ENCODE results near the gene CD79A.
"Not testable (repeated sequence)": the region's sequence is repeated elsewhere in the genome, so short reads cannot be mapped to it uniquely, and the experiment has no call there.

CD79A gene

DNA sequence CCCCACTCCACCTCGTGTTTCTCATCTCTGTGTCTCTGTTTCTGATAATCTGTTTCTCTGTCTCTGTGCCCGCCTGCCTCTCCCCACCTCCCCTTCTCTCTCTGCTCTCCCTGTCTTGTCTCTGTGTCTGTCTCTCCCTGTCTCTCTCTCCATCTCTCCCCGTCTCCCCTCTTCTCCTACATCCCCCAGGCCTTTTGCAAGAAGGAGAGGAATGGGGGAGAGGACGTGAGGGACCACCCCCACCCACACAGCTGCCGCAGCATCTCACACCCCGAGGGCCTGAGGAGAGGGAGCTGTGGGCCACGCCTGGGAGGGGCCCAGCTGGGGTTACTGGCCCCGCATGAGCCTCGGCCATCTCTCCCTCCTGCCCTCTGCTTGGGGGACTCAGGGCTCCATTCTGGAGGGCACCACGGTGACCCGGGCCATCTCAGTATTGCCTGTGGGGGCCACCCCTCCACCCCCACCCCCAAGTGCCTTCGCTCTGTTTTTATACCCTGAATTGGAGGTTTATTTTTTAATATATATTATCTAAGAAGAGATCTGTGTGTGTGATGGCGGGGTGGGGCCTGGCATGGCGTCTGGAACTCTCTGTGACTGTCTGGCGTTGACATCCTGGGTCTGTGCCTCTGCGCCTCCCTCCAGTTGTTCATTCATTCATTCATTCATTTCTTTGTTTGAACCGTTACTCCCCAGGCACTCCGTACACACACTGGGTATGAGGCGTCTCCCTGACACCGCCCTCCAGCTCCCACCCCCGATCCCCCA, 30.0 kb downstream of the CD79A start:
- DNase-seq, result no peak

DNA sequence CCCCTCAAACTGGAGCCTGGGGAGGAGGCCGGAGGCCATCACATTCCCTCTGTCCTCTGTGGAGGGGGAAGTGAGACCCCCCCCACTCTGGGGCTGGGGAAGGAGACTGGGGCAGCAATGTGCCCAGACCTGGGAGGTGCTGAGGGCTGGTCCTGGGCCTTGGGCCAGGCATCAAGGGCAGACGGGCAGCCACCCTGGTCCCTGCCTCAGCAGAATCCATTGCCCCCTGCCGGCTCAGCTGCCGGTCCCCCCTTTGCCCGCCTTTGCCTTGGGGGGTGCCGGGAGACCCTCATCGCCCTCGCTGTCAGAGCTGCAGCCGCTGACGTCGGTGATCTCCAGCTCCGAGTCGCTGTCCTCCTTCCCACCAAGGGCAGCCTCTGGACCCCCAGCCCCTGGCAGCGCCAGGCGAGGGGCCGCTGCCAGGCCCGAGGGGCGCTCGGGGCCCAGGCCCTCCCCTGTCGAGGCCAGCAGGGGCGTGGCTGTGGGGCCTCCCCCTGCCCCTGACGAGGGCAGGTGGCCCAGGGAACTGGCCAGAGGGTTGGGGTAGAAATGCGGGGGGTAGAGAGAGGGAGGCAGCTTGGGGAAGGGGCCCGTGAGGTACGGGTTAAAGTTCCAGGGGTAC, 31.0 kb downstream of the CD79A start:
- DNase-seq, result no peak

DNA sequence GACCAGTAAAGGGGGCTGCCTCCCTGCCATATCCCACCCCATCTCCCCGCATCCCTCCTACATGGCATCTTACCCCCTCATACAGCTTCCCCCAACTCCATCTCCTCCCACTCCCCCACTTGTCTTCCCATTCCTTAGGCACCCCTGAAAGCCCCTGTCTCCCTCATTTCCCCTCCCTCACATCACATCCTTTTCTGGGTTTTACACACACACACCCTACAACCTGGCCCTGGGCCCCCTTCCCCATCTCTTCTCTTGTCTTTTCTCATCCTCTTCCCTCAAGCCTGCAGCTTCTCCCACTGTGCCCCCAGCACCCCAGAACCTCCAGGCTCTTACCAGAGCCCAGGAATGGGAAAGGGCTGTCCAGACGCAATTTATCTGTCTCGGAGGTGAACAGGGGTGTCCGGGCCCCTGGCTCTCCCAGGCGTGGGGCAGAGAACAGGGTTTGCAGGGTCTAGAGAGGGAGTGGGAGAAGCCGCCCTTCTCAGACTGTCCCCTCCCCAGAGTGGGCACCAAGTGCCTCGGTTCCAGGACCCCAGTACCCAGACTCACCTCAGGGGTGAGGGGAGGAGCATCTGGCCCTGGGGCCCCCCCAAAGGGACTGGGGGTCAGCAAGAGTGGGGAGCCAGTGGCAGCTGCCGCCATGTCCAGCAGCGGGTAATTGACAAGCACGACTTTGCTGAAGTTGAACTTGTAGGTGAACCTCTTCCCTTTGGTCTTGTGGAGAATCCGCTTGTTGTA, 31.8 kb downstream of the CD79A start:
- DNase-seq, result no peak

DNA sequence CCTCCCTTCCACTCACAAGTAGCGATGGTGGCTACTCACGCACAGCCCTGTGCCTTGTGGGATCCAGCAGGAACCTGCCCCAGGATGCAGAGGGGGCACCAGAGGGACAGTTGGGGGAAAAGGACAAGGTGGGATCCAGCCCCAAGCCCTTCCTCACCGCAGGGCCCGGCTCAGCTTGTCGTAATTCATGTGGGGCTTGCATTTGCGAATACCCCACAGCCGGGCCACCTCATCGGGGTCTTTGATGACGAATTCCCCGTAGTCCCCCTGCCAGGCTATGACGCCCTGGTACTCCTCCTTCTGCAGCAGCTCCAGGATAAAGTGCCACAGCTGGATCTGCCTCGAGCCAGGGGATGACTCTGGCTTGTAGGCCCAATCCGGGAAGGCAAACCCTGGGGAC, 32.6 kb downstream of the CD79A start:
- no peak for DNase-seq

DNA sequence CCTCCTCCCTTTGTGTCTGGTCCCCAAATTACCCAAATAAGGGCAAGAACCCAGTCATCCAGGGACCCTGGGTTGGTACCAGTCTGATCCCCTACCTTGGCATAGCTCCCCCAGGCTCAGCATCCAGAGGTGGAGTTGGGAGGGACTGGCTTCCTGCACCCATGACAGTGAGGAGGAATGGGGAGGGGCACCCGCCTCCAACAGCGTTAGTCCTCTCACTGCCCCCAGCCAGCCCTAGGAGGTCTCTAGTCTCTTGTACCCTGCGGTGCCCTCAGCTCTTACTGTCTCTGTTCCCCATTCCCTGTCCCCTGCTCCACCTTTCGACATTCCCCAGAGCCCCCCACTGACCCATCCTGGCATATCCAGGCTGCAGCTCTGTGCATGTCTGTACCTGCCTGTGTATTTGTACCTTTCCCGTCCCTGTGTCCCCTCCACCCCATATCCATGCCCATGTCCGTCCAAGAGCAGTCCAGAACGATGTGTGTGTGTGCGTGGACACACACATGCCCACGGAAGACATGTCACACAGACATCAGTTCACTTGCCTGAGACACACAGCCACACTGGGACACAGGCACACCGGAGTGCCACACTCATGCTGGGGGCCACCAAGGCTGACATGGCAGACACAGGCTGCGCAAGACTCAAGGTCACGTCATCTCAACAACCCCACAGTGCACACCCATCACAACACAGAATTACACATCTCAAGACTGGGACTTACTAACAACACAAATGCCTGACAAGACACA, 33.3 kb downstream of the CD79A start:
- DNase-seq, result no peak

DNA sequence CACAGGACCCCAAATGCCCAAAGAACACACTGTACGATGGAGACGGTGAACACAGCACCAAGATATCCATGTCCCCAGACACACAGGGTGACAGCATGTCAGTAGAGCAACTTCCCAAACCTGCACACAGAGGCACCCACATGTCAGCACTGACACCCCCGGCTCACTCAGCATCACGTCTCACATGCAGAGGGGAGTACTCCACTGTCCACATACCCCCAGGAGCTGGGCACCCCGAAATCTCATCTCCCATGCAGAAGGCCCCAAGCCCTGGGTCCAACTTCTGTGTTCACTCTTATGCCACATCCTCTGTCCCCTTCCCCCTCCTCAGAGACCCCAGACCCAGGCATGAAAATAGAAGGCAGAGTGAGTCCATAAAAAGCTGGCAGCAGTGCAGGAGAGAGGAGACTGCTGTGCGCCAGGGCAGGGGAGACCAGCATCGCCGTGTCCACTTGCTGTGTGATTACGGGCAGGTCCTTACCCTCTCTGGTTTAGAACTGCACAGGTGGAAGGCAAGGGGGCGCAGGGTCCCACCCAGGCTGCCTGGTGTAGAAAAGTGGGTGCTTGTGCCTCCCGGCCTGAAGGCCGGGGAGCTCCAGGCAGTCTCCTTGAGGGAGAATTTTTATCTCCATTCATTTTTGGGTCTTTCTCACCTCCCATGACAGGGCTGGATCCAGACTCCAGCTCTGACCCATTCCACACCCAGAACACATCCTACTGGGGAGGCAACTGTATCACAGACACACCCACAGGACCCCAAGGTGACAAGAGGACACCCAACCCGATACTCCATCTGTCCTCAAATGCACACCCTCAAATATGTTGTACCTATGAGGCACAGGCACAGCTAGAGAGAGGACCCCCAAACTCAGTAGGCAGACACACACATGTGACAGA, 34.2 kb downstream of the CD79A start:
- DNase-seq, result no peak

DNA sequence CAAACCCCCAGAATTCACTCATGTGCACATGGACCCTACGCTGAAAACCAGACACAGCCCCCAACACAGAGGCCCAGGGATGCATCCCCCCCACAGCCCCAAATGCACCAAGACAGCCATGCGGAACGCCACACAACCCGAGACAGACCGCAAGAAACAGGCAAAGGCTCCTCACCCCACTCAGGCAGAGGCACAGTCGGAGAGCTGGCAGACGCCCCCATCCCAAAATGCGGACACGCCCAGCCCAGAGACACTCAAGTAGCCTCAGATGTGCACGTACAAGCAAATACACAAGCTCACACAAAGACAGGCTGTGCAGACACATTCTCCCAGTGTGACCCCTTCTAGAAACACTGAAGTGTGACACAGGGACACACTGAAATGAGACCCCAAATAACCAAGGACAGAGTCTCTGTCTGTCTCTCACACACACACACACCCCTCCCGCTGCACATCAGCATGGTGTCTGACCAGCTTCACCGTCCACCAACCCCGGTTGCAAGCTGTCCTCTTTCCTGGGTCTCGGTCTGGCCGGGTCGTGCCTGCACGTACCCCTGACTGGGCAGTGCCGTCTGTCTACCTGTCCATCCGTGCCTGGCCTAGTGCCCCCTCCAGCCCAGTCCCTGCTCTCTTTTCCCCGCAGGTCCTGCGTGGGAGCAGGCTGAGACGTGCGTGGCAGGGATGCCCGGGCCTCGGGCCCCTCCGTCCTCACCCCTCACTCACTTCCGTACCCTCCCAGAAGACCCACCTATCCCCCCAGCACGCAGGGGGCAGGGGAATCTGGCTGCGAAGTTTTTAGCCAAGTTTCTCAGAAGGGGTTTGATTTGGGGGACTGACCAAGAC, 35.0 kb downstream of the CD79A start:
- no peak for DNase-seq

DNA sequence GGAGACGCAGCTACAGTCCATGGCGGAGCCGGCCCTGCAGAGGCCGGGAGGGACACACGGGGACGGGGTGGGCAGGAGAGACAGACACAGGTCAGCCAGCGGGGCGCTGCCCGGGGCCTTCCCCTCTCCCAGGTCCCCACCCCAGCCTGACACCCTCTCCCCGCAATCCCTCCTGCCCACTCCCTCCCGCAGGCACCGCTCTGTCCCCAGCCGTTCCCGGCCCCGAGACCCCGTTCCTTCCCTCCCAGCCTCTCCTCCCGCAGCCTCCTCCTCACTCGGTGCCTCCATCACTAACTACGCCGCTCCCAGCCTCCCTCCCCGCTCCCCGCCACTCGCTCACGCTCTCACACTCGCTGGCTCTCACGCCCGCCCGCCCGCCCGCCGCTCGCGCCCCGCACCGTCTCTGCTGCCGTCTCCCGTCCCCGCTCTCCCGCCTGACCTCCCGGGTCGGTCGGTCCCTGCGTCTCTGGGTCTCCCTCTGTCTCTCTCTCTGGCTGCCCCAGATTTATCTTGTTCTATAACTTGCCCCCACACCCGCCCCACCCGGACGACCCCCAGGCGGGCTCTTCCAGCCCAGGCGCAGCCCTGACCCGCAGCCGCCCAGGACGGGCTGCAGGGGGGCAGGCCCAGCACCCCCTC, 35.9 kb downstream of the CD79A start:
- no peak for DNase-seq

DNA sequence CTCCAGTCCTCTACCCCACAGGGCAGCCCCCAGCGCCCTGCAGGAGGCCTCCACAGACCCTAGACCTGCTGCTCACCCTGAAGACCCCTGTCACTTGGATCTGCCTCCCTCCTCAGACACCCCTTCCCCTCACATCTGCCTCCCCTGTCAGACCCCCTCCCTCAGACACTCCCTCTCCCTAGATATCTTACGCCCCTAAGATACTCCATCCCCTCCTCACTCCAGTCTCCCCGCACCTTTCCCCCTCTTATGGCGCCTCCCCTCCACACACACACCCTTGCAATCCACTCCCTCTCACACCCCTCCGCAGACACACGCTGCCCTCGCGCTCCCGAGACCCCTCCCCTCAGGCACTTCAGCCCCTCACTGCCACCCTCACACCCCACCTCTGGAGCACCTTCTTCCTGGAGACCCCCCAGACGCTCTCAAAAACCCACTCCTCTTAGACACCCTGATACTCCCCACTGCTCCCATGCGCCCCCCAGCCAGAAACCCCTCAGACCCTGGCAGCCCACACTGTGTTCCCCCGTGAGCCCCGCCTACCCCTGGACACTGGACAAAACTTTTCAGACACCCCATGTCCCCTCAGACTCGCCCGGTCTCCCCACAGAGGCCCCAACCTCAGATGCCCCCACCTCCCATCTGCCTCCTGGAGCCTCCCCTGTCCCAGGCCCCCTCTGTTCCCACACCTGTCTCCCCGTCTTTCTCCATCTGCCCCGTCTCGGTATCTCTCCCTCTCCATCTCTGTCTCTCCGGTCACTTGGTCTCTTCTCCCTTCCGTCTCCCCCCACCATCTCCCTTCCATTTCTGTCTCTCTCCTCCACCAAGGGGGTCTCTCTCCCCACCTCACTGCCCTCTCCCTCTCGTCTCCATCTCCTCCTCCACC, 36.7 kb downstream of the CD79A start:
- DNase-seq, result no peak

DNA sequence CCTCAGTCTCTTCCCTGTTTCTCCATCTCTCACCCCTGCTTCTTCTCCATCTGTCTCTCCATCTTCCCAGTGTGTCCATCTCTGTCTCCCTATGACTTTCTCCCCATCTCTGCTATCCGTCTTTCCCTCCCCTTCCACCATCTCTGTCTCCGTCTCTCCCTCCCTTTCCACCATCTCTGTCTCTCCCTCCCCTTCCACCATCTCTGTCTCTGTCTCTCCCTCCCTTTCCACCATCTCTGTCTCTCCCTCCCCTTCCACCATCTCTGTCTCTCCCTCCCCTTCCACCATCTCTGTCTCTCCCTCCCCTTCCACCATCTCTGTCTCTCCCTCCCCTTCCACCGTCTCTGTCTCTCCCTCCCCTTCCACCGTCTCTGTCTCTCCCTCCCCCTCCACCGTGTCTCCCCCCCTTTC, 37.4 kb downstream of the CD79A start:
- DNase-seq, result not testable (repeated sequence)

DNA sequence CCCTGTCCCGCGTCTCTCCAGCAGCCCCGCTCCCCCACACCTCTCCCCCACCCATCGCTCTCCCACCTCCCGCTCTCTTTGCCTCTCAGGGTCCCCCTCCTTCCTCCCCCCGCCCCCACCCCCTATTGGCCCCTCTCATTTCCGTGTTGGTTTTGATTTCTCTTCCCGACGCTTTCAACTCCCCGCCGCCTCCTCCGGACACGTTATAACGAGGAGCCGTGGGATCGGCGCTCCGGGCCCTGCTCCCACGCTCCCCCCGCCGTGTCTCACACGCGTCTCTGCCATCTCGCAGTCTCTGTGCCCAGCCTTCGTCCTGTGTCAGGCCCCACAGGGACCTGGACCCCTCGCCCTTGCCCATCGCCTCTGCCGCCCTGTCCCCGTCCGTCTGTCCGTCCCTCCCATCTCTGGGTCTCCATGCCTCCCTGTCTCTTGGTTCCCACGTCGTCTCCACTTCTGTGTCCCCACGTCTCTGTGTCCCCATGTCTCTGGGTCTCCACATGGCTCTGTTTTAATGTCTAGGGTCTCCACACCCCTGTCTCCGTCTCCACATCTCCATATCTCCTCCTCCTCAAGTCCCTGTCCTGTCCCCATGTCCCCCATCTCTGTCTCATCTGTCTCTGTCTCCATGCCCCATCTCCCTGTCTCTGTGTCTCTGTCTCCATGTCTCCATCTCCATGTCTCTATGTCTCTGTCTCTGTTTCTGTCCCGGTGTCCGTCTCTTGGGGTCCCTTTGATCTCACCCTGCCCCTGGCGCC, 38.1 kb downstream of the CD79A start:
- no peak for DNase-seq

DNA sequence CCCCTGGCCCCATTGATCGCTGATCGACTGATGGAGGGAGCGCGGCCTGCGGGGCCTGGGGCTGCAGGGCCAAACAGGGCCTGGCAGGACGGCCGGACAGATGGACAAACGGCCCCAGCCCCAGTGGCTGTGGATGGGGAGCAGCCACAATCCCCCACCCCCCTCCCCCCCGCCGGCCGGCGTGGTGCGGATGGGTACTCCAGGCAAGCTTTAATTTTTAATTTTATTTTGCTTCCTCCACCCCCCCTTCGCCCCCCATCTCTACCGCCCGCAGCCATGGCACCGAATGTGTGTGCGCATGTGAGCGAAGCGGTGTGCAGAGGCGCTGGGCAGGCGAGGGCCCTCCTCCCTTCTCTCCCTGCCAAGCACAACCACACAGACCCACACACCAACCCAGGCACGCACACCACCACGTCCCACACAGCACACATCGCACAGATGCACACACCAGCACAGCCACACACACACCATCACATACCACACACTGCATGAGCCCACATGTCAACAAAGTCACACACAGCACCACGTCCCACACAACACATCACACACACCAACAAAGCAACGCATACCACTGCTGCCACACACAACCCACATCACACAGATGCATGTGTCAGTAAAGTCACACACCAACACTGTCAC, 38.8 kb downstream of the CD79A start:
- DNase-seq, result no peak

DNA sequence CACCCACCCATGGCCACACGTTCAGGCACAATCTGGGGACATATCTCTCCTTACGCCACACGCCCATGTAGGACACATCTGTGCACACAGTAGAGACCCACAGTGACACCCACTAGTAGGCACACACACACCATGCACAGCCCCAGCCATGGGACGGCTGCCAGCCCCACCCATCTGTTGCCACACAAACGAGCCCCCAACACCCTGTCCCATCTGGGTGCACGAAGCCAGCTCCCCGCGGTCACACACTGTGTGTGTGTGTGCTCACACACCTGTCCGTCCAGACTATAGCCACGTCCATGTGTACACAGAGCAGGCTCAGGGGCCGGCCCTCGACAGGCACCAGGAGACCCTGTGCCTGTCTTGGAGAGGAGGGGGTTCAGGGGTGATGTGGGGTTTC, 40.6 kb downstream of the CD79A start:
- no peak for DNase-seq

DNA sequence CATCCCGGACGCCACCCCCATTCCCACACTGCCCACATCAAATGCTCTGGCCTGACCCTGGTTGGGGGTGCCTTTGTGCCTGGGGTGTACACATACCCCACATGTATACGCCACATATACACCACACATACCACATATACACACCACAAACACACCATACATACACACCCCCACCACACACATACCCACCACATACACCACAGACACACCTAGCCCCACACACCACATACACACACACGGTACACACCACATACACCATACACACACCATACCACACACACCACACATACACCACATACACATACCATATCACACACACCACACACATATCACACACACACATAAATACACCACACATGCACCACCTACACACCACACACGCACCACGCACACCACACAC, 41.0 kb downstream of the CD79A start:
- no peak for DNase-seq

DNA sequence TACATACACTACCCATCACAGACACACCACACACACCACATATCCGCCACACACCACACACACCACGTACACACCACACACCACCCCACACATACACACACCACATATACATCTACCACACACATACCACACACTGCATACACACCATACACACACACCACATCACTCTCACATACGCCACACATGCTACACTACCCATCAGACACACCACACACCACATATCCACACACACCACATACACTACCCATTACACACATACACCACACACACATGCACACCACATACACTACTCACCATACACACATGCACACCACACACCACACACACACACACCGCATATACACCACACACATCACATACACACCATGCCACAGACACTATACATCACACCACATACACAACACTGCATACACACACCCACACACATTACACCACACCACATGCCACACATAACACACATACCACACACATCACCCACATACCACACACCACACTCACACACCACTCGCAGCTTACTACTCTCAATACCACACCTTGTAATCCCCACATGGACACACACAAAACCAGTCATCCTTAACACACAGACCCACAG, 41.7 kb downstream of the CD79A start:
- no peak for DNase-seq

DNA sequence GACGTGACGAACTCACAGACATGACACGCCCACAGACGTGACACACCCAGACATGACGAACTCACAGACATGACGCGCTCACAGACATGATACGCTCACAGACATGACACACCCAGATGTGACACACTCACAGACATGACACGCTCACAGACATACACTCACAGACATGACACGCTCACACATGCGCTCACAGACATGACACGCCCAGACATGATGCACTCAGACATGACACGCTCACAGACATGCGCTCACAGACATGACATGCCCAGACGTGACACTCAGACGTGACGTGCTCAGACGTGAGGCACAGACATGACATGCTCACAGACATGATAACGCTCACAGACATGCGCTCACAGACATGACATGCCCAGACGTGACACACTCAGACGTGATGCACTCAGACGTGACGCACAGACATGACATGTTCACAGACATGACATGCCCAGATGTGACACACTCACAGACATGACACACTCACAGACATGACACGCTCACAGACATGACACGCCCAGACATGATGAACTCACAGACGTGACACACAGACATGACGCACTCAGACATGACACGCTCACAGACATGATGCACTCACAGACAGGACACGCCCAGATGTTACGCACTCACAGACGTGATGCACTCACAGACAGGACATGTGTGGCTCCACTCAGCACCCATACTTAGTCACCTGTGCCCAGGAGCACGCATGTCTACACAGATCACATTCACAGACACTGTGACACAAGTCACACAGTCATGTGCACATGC, 43.1 kb downstream of the CD79A start:
- DNase-seq, result no peak

DNA sequence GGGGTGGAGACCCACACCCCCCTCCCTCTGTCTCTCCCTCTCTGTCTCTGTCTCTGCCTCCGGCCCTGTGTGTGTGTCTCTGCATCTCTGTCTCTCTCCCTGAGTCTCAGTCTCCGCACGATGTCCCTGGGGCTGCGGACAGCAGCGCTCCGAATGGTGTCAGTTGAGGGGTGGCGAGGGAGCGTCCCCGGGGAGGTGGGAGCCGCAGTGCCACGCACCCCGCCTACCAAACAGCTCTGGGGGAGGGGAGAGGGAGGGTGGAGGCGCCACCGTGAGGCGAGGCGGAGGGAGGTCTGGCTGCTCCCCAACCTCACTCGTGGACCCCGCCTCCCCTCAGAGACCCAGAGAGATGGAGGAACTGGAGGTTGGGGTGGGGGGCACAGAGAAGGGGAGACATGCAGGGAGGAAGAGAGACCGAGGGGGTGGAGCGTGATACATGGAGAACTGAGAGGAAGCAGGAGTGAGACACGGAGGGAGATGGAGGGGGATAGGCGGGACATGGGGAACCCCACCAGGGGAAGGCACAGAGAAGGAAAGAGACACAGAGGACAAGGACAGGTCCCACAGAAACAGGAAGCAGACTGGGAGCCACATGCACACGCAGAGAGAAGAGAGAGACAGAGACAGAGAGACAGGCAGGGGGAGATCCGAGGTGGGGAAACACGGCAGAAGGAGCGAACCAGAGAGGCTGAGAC, 44.0 kb downstream of the CD79A start:
- DNase-seq, result no peak

Measured in cerebellar nuclear complex (tissue), 1 donor.